GM20431 (cell line): ENCODE measurements around the gene C1S.

Experiments used
- in situ Hi-C: fragments of 300-500 bp; cut with MseI, MboI; formaldehyde crosslinking; loops from one replicate; pipeline ENCODE4 v1.15.0; 2020; ENCODE audit warnings: low sequenced_read_pairs; ENCODE audit not compliant: unreplicated experiment

The C1S gene

GRCh38 chr12:7072554-7072953 lies 12.0 kb downstream of the C1S start:
- in situ Hi-C loops, result no loop called here

GRCh38 chr12:7073946-7074345 lies 13.4 kb downstream of the C1S start:
- in situ Hi-C loops, result no loop called here

- in situ Hi-C loops, result no loop called here
Measured at GRCh38 chr12:7075518-7075917, 15.0 kb downstream of the C1S start.

GRCh38 chr12:7075939-7076338 lies 15.4 kb downstream of the C1S start:
- in situ Hi-C loops, result no loop called here

GRCh38 chr12:7076493-7076892 lies 16.0 kb downstream of the C1S start:
- in situ Hi-C loops, result no loop called here

- in situ Hi-C loops, result no loop called here
Measured at GRCh38 chr12:7078163-7078562, 17.6 kb downstream of the C1S start.

GRCh38 chr12:7079826-7080125 lies 19.3 kb downstream of the C1S start:
- in situ Hi-C loops, result no loop called here

- in situ Hi-C loops, result no loop called here
Measured at GRCh38 chr12:7081037-7081436, 20.5 kb downstream of the C1S start.

- in situ Hi-C loops, result no loop called here
Measured at GRCh38 chr12:7083125-7083524, 22.6 kb downstream of the C1S start.

- in situ Hi-C loops, result no loop called here
Measured at GRCh38 chr12:7089196-7089871, 28.8 kb downstream of the C1S start.

GRCh38 chr12:7090222-7090998 lies 29.9 kb downstream of the C1S start:
- in situ Hi-C loops, result no loop called here

- in situ Hi-C loops, result no loop called here
Measured at GRCh38 chr12:7091171-7091570, 30.7 kb downstream of the C1S start.

- in situ Hi-C loops, result no loop called here
Measured at GRCh38 chr12:7091660-7092228, 31.2 kb downstream of the C1S start.

GRCh38 chr12:7092229-7092985 lies 31.9 kb downstream of the C1S start, which contains the start of gene C1R:
TSS of gene C1R (minus strand) at chr12:7092445. CDS start at chr12:7092388, 57 bp downstream.
- in situ Hi-C loops, result no loop called here

GRCh38 chr12:7092986-7093460 lies 32.5 kb downstream of the C1S start:
- in situ Hi-C loops, result no loop called here

GRCh38 chr12:7093486-7093885 lies 33.0 kb downstream of the C1S start:
- in situ Hi-C loops, result no loop called here

GRCh38 chr12:7093892-7094291 lies 33.4 kb downstream of the C1S start:
- in situ Hi-C loops, result no loop called here

GRCh38 chr12:7096006-7096932 lies 35.8 kb downstream of the C1S start:
- in situ Hi-C loops, result no loop called here

GRCh38 chr12:7096979-7097378 lies 36.5 kb downstream of the C1S start:
- in situ Hi-C loops, result no loop called here
